ENCODE results near the gene PMF1. TPM values are rescaled to one million over a fixed set of nuclear protein-coding genes. Genes with fewer than 3 reads are reported as not detected.

Gene PMF1
- polyA plus RNA-seq, 4 donors = 53.5 to 65.9 (median 62.2) TPM

- no peaks in the 10 kb centered on the region for H3K9me3 ChIP-seq (ENCODE audit: control insufficient read depth in 2 of 2, insufficient read depth in 1 of 2, low read depth in 1 of 2, low read length in 1 of 2)
- peaks cover 2 to 79% (median 12%) of the 10 kb centered on the region in 3 donors for H3K36me3 ChIP-seq (ENCODE audit: control insufficient read depth in 3 of 3, insufficient read depth in 2 of 3, low read depth in 1 of 3, low read length in 3 of 3)
- no peak overlapping the region for H3K4me3 ChIP-seq (ENCODE audit: low read depth in 1 of 3, low read length in 3 of 3)
- FAIRE-seq (no peak), DNase-seq (no peak)
- H3K27me3 ChIP-seq (ENCODE audit: control insufficient read depth in 3 of 3, insufficient read depth in 3 of 3, low read length in 3 of 3) = no peaks in the 10 kb centered on the region
- H3K4me1 ChIP-seq (ENCODE audit: control insufficient read depth in 3 of 3, insufficient read depth in 2 of 3, low read depth in 1 of 3, low read length in 2 of 3) = peaks cover 0 to 7% (median 0%) of the 10 kb centered on the region in 3 donors
- WGBS, 3 donors = 88 to 90% (median 90%) methylated on average over 12 of the region's 12 CpGs
- H3K27ac ChIP-seq (ENCODE audit: low read depth in 1 of 3, low read length in 2 of 3) = no peak overlapping the region
These were observed 19.5 kb downstream of the PMF1 start for GRCh38 chr1:156232201-156232894.

DNA sequence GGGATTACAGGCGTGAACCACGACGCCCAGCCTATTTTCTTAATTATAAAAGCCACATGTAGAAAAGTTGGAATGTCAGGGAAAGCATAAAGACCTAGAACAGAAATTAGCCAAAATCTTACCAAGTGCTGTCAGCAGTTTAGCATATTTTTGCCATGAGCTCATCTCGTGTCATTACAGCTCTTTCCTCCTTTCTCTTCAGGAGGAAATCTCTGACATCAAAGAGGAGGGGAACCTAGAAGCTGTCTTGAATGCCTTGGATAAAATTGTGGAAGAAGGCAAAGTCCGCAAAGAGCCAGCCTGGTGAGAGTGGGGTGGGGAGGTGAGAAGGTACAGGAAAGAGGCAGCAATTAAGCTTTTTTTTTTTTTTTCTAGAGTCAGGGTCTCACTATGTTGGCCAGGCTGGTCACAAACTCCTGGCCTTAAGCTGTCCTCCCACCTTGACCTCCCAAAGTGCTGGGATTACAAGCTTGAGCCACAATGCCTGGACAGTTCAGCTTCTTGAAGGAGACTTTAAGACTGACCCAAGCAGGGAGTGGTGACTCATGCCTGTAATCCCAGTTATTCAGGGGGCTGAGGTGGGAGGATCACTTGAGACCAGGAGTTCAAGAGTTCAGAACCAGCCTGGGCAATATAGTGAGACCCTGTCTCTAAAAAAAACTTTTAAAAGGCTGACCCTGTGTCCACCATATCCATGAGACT lies 20.8 kb downstream of the PMF1 start:
- Histone ChIP-seq H3K36me3 (ENCODE audit: control insufficient read depth in 3 of 3, insufficient read depth in 2 of 3, low read depth in 1 of 3, low read length in 3 of 3) (peaks cover 2 to 78% (median 16%) of the 10 kb centered on the region in 3 donors), H3K27ac (ENCODE audit: low read depth in 1 of 3, low read length in 2 of 3) (no peak overlapping the region), H3K4me3 (ENCODE audit: low read depth in 1 of 3, low read length in 3 of 3) (no peak overlapping the region), H3K27me3 (ENCODE audit: control insufficient read depth in 3 of 3, insufficient read depth in 3 of 3, low read length in 3 of 3) (no peaks in the 10 kb centered on the region), H3K4me1 (ENCODE audit: control insufficient read depth in 3 of 3, insufficient read depth in 2 of 3, low read depth in 1 of 3, low read length in 2 of 3) (peaks cover 0 to 7% (median 0%) of the 10 kb centered on the region in 3 donors), H3K9me3 (ENCODE audit: control insufficient read depth in 2 of 2, insufficient read depth in 1 of 2, low read depth in 1 of 2, low read length in 1 of 2) (no peaks in the 10 kb centered on the region)
- 56 to 72% (median 70%) methylated on average over 5 of the region's 5 CpGs for whole genome bisulfite sequencing, 3 donors
- peak; percentile 43 to 58 for DNase-seq
- no peak for FAIRE-seq

- peaks cover 10 to 80% (median 16%) of the 10 kb centered on the region in 3 donors for H3K36me3 ChIP-seq (ENCODE audit: control insufficient read depth in 3 of 3, insufficient read depth in 2 of 3, low read depth in 1 of 3, low read length in 3 of 3)
- H3K4me3 ChIP-seq (ENCODE audit: low read depth in 1 of 3, low read length in 3 of 3) = no peak overlapping the region
- no peaks in the 10 kb centered on the region for H3K27me3 ChIP-seq (ENCODE audit: control insufficient read depth in 3 of 3, insufficient read depth in 3 of 3, low read length in 3 of 3)
- H3K27ac ChIP-seq (ENCODE audit: low read depth in 1 of 3, low read length in 2 of 3) = no peak overlapping the region
- H3K9me3 ChIP-seq (ENCODE audit: control insufficient read depth in 2 of 2, insufficient read depth in 1 of 2, low read depth in 1 of 2, low read length in 1 of 2) = no peaks in the 10 kb centered on the region
- peaks cover 0 to 7% (median 0%) of the 10 kb centered on the region in 3 donors for H3K4me1 ChIP-seq (ENCODE audit: control insufficient read depth in 3 of 3, insufficient read depth in 2 of 3, low read depth in 1 of 3, low read length in 2 of 3)
- 95 to 96% (median 96%) methylated on average over 11 to 12 of the region's 12 CpGs for WGBS, 3 donors
- DNase-seq (no peak), FAIRE-seq (no peak)
These were observed 23.4 kb downstream of the PMF1 start for GRCh38 chr1:156236164-156236563.

GRCh38 chr1:156238248-156238647 lies 25.4 kb downstream of the PMF1 start:
- H3K9me3 ChIP-seq (ENCODE audit: control insufficient read depth in 2 of 2, insufficient read depth in 1 of 2, low read depth in 1 of 2, low read length in 1 of 2) = no peaks in the 10 kb centered on the region
- H3K4me1 ChIP-seq (ENCODE audit: control insufficient read depth in 3 of 3, insufficient read depth in 2 of 3, low read depth in 1 of 3, low read length in 2 of 3) = peaks cover 0 to 4% (median 0%) of the 10 kb centered on the region in 3 donors
- 92 to 97% (median 95%) methylated on average over 5 of the region's 5 CpGs for WGBS, 3 donors
- no peak for FAIRE-seq
- no peak overlapping the region for H3K4me3 ChIP-seq (ENCODE audit: low read depth in 1 of 3, low read length in 3 of 3)
- H3K27me3 ChIP-seq (ENCODE audit: control insufficient read depth in 3 of 3, insufficient read depth in 3 of 3, low read length in 3 of 3) = no peaks in the 10 kb centered on the region
- H3K27ac ChIP-seq (ENCODE audit: low read depth in 1 of 3, low read length in 2 of 3) = no peak overlapping the region
- no peak for DNase-seq
- H3K36me3 ChIP-seq (ENCODE audit: control insufficient read depth in 3 of 3, insufficient read depth in 2 of 3, low read depth in 1 of 3, low read length in 3 of 3) = peaks cover 10 to 86% (median 16%) of the 10 kb centered on the region in 3 donors

DNA sequence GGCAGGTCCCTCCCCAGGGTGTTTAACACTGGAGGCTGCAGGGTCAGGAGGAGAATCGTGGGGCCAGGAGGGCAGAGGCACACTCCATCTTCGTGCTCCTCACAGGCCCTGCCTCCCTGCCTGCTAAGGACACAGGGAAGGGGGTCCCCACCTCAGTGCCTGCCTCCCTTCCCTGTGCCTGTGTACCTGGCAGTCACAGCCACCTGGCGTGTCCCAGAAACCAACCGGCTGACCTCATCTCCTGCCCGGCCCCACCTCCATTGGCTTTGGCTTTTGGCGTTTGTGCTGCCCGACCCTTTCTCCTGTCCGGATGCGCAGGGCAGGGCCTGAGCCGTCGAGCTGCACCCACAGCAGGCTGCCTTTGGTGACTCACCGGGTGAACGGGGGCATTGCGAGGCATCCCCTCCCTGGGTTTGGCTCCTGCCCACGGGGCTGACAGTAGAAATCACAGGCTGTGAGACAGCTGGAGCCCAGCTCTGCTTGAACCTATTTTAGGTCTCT lies 28.6 kb downstream of the PMF1 start:
- Histone ChIP-seq H3K27me3 (ENCODE audit: control insufficient read depth in 3 of 3, insufficient read depth in 3 of 3, low read length in 3 of 3) (peaks cover 0 to 15% (median 6%) of the 10 kb centered on the region in 3 donors), H3K27ac (ENCODE audit: low read depth in 1 of 3, low read length in 2 of 3) (no peak overlapping the region), H3K9me3 (ENCODE audit: control insufficient read depth in 2 of 2, insufficient read depth in 1 of 2, low read depth in 1 of 2, low read length in 1 of 2) (no peaks in the 10 kb centered on the region), H3K36me3 (ENCODE audit: control insufficient read depth in 3 of 3, insufficient read depth in 2 of 3, low read depth in 1 of 3, low read length in 3 of 3) (peaks cover 10 to 70% (median 10%) of the 10 kb centered on the region in 3 donors), H3K4me3 (ENCODE audit: low read depth in 1 of 3, low read length in 3 of 3) (no peak overlapping the region), H3K4me1 (ENCODE audit: control insufficient read depth in 3 of 3, insufficient read depth in 2 of 3, low read depth in 1 of 3, low read length in 2 of 3) (peaks cover 0 to 7% (median 0%) of the 10 kb centered on the region in 3 donors)
- FAIRE-seq (no peak), DNase-seq (no peak)
- 59 to 70% (median 61%) methylated on average over 14 to 15 of the region's 15 CpGs for WGBS, 3 donors

DNA sequence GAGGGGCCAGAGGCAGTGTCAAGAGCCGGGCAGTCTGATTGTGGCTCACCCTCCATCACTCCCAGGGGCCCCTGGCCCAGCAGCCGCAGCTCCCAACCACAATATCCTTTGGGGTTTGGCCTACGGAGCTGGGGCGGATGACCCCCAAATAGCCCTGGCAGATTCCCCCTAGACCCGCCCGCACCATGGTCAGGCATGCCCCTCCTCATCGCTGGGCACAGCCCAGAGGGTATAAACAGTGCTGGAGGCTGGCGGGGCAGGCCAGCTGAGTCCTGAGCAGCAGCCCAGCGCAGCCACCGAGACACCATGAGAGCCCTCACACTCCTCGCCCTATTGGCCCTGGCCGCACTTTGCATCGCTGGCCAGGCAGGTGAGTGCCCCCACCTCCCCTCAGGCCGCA lies 29.1 kb downstream of the PMF1 start, which contains the start of gene BGLAP:
BGLAP (plus strand) TSS at position 259 of the 400 bp plus-strand sequence; CDS start at position 307, 48 bp downstream.
- Histone ChIP-seq H3K4me3 (ENCODE audit: low read depth in 1 of 3, low read length in 3 of 3) (no peak within 1 kb of the TSS), H3K27me3 (ENCODE audit: control insufficient read depth in 3 of 3, insufficient read depth in 3 of 3, low read length in 3 of 3) (peaks cover 0 to 18% (median 6%) of the 10 kb centered on the region in 3 donors), H3K4me1 (ENCODE audit: control insufficient read depth in 3 of 3, insufficient read depth in 2 of 3, low read depth in 1 of 3, low read length in 2 of 3) (peaks cover 0 to 7% (median 0%) of the 10 kb centered on the region in 3 donors), H3K36me3 (ENCODE audit: control insufficient read depth in 3 of 3, insufficient read depth in 2 of 3, low read depth in 1 of 3, low read length in 3 of 3) (peaks cover 5 to 66% (median 9%) of the 10 kb centered on the region in 3 donors), H3K27ac (ENCODE audit: low read depth in 1 of 3, low read length in 2 of 3) (no peak within 1 kb of the TSS), H3K9me3 (ENCODE audit: control insufficient read depth in 2 of 2, insufficient read depth in 1 of 2, low read depth in 1 of 2, low read length in 1 of 2) (no peaks in the 10 kb centered on the region)
- 77 to 88% (median 81%) methylated on average over 12 to 14 of the region's 14 CpGs for WGBS, 3 donors
- no peak for DNase-seq
- no peak for FAIRE-seq

GRCh38 chr1:156242738-156243137 lies 29.9 kb downstream of the PMF1 start:
- H3K9me3 ChIP-seq (ENCODE audit: control insufficient read depth in 2 of 2, insufficient read depth in 1 of 2, low read depth in 1 of 2, low read length in 1 of 2) = no peaks in the 10 kb centered on the region
- peaks cover 0 to 18% (median 6%) of the 10 kb centered on the region in 3 donors for H3K27me3 ChIP-seq (ENCODE audit: control insufficient read depth in 3 of 3, insufficient read depth in 3 of 3, low read length in 3 of 3)
- no peak overlapping the region for H3K27ac ChIP-seq (ENCODE audit: low read depth in 1 of 3, low read length in 2 of 3)
- FAIRE-seq (no peak), DNase-seq (no peak)
- peaks cover 0 to 7% (median 0%) of the 10 kb centered on the region in 3 donors for H3K4me1 ChIP-seq (ENCODE audit: control insufficient read depth in 3 of 3, insufficient read depth in 2 of 3, low read depth in 1 of 3, low read length in 2 of 3)
- H3K4me3 ChIP-seq (ENCODE audit: low read depth in 1 of 3, low read length in 3 of 3) = no peak overlapping the region
- H3K36me3 ChIP-seq (ENCODE audit: control insufficient read depth in 3 of 3, insufficient read depth in 2 of 3, low read depth in 1 of 3, low read length in 3 of 3) = peaks cover 4 to 63% (median 8%) of the 10 kb centered on the region in 3 donors
- 78 to 86% (median 86%) methylated on average over 10 of the region's 10 CpGs for WGBS, 3 donors

DNA sequence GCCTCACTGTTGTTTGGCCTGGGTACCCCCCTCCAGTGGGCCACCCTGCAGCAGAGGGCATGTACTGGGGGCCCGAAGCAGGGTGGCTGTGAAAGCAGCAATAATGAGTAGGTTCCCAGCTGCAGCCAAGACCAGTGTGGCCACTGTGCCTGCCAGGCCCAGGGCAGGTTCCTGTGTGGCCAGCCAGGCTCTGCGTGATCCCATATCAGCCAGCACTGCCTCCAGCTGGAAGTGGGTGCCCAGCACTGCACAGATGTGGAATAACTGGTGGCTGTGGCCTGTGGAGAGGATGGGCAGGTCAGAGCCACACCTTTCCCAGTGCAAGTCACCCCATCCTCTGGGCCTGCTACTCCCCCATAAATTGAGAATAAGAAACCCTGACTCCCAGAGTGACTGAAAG lies 31.3 kb downstream of the PMF1 start:
- Histone ChIP-seq H3K4me3 (ENCODE audit: low read depth in 1 of 3, low read length in 3 of 3) (no peak overlapping the region), H3K4me1 (ENCODE audit: control insufficient read depth in 3 of 3, insufficient read depth in 2 of 3, low read depth in 1 of 3, low read length in 2 of 3) (peaks cover 0 to 7% (median 0%) of the 10 kb centered on the region in 3 donors), H3K36me3 (ENCODE audit: control insufficient read depth in 3 of 3, insufficient read depth in 2 of 3, low read depth in 1 of 3, low read length in 3 of 3) (peaks cover 0 to 61% (median 11%) of the 10 kb centered on the region in 3 donors), H3K9me3 (ENCODE audit: control insufficient read depth in 2 of 2, insufficient read depth in 1 of 2, low read depth in 1 of 2, low read length in 1 of 2) (no peaks in the 10 kb centered on the region), H3K27me3 (ENCODE audit: control insufficient read depth in 3 of 3, insufficient read depth in 3 of 3, low read length in 3 of 3) (peaks cover 0 to 18% (median 6%) of the 10 kb centered on the region in 3 donors), H3K27ac (ENCODE audit: low read depth in 1 of 3, low read length in 2 of 3) (no peak overlapping the region)
- WGBS, 3 donors = 71 to 95% (median 72%) methylated on average over 2 of the region's 2 CpGs
- DNase-seq (no peak), FAIRE-seq (no peak)

All from small intestine (tissue), 7 donors.